GM12874 (cell line): ENCODE measurements around the gene DOCK9.

Experiments used
- TF ChIP-seq, protein P1 (sequence below): IDR thresholded peaks from 2 replicates; pipeline ENCODE4 v1.5.1; 2011; ENCODE audit warnings: low read depth, mild to moderate bottlenecking, control low read depth, low read length, moderate library complexity; ENCODE audit not compliant: insufficient read depth

DOCK9 gene

DNA sequence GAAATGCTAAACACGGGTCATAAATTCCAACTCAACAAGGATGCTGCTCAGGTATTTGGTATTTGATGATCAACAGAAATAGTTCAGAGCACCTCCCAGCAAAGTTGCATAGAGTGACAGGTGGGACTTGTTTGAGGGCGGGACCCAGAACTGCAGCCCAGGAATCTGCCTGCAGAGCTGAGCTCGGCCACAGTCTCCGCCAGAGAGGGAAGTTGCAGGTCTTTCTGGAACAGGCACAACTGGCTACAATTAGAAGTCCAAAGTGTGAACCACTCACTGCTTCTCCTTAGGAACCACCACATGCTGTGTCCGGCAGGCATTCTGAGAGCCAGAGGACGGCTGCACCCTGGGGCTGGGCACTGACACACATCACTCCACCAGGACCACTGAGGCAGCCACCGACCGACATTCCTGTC lies 226.5 kb downstream of the DOCK9 start:
- TF ChIP-seq, protein P1, sequence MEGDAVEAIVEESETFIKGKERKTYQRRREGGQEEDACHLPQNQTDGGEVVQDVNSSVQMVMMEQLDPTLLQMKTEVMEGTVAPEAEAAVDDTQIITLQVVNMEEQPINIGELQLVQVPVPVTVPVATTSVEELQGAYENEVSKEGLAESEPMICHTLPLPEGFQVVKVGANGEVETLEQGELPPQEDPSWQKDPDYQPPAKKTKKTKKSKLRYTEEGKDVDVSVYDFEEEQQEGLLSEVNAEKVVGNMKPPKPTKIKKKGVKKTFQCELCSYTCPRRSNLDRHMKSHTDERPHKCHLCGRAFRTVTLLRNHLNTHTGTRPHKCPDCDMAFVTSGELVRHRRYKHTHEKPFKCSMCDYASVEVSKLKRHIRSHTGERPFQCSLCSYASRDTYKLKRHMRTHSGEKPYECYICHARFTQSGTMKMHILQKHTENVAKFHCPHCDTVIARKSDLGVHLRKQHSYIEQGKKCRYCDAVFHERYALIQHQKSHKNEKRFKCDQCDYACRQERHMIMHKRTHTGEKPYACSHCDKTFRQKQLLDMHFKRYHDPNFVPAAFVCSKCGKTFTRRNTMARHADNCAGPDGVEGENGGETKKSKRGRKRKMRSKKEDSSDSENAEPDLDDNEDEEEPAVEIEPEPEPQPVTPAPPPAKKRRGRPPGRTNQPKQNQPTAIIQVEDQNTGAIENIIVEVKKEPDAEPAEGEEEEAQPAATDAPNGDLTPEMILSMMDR, result no peak

DNA sequence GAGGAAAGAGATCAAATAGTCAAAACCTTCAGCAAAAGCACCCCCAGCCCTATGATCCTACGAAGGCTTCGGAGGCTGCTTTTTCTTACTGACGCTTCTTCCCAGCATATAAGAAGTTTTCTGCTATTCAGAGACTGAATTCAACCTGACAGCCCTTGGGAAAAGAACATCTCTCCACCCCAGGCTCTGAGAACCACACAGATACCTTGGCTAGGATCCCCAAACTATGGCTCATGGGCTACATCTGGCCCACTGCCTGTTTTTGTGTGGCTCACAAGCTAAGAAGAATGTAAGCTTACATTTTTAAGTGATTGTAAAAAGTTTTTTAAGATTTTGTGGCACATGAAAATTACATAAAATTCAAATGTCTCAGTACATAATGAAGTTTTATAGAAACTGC lies 228.4 kb downstream of the DOCK9 start:
- TF ChIP-seq, protein P1, result no peak

DNA sequence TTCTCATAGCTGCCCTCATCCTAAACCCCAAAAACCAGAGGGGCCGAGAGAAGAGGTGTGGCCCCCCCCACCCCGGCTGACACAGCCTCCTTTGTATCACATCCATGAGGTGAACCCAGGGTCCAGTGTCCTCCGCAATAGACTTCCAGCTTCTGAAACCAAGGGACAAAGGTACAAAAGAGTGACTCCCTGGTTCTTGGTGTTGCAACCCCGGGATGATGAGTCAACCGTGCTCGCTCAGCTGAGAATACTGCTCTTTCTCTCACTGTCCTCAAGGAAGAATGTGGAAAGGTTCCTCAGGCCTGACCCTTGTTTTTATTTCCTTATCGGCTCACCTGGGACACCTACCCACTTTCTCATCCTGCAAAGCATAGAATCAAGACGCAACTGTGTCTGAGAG lies 230.9 kb downstream of the DOCK9 start:
- TF ChIP-seq, protein P1, result no peak
